GM12873 (cell line): ENCODE data around the gene RGS14.

Experiments
- TF ChIP-seq, protein P1 (sequence below): IDR thresholded peaks from 2 replicates; pipeline ENCODE4 v1.5.1; 2012; ENCODE audit warnings: low read depth, mild to moderate bottlenecking, moderate library complexity, low read length, control low read depth; ENCODE audit not compliant: insufficient read depth; ENCODE audit errors: missing control alignments

Gene RGS14

DNA sequence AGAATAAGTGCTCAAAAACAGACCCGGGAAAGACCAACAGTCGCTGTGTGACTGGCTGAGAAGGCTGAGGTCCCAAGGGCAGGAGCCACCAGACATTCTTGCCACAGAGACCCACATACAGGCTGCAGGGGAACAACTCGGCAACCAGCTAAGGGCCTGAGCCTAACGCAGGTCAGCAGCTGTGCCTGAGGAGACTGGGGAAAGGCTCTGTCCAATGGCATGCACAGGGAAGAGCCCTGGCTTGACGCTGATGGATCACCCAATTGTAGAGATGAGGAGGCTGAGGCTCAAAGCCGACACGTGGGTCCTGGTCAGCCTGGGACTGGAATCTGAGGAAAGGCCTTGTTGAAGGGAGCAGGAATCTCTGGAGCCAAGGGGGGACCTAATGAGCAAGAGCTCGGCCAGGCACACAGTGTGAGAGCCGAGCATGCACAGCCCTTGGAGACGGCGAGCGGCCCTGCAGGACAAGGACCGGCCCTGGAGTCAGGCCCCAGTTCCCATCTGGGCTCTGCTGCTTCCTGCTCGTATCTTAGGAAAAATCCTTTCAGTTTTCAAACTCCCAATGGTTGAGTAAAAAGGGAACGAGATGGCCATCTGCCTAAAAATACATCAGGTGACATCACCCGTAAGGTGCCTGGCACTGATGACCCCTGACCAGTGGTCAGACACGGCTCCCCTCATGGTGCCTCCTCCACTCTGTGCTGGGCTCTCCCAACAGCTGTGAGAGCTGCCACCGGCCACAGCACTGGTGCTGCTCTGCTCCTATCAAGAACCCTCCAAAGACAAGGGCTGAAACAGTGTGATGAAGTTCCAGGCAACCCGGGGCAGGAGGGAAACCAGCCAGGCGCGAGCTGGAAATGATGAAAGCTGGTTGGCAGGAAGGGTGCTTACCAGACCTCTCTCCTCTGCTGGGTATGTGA, 22.7 kb upstream of the RGS14 start:
- TF ChIP-seq, protein P1, sequence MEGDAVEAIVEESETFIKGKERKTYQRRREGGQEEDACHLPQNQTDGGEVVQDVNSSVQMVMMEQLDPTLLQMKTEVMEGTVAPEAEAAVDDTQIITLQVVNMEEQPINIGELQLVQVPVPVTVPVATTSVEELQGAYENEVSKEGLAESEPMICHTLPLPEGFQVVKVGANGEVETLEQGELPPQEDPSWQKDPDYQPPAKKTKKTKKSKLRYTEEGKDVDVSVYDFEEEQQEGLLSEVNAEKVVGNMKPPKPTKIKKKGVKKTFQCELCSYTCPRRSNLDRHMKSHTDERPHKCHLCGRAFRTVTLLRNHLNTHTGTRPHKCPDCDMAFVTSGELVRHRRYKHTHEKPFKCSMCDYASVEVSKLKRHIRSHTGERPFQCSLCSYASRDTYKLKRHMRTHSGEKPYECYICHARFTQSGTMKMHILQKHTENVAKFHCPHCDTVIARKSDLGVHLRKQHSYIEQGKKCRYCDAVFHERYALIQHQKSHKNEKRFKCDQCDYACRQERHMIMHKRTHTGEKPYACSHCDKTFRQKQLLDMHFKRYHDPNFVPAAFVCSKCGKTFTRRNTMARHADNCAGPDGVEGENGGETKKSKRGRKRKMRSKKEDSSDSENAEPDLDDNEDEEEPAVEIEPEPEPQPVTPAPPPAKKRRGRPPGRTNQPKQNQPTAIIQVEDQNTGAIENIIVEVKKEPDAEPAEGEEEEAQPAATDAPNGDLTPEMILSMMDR = no peak

DNA sequence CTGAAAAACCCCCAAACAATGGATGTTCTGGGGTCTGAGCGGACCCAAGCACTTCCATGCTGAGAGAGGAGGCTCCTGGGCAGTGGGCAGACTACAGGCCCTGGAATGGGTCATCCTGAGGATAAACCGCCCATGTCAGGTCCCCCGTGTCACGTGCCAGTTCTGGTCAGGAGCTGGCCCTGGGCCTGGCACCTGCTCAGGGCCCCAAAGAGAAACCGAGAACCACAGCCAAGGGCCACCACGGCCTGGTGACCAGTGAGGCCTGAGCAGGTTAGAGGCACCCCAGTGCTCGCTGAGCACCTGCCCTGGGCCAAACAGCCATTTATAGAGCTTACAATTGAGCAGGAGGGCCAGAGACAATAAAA, 22.0 kb upstream of the RGS14 start:
- TF ChIP-seq, protein P1 = no peak

DNA sequence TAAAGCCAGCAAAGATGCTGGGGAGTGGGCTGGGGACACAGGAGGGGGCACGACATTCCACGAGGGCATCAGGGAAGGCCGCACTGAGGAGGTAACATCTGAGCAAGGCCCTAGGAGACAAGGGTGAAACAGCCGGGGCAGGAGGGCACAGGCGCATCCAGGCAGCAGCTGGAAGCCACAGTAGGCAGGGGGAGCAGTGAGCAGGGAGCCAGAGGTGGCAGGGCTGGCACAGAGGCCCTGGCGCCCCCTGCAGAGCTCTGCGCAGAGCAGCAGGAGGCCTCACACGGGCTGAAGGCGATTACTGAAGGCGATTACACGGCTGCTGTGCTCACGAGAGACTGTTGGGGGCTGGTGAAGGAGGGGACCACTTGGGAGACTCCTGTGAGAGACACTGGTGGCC, 21.6 kb upstream of the RGS14 start:
- TF ChIP-seq, protein P1 = peak; percentile 36

DNA sequence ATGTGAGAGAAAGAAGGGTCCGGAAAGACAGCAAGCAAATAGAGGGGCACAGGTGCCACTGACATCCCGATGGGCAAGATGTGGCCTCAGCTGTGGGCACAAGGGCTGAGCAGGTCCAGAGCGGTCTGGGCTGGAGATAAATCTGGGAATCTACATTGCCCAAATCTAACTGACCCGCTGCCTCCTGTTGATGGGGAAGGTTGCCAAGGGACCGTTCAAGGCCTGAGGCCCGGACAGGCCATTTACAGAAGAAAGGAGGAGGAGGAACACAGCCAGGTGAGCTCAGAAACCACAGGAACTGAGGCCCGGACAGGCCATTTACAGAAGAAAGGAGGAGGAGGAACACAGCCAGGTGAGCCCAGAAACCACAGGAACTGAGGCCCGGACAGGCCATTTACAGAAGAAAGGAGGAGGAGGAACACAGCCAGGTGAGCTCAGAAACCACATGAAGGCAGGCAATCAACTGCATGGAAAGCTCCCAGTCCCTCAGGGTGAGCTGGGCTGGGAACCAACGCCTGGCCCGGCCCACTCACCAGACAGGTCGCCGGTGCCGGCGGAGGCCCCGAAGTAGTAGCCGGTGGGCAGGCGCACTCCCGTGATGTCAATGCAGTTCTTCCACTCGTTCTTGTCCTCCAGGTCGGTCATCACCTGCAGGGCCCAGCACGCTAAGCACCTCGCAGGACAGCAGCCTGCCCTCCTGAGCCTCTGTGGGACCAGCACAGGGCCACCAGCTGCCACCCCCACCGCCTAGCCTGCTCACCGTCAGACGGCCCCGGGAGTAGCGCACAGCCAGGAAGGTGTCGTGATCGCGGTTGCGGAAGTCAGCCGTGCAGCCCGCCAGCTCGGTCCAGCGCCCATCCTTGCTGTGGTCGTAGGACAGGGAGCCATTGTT, 20.9 kb upstream of the RGS14 start:
- TF ChIP-seq, protein P1 = no peak

DNA sequence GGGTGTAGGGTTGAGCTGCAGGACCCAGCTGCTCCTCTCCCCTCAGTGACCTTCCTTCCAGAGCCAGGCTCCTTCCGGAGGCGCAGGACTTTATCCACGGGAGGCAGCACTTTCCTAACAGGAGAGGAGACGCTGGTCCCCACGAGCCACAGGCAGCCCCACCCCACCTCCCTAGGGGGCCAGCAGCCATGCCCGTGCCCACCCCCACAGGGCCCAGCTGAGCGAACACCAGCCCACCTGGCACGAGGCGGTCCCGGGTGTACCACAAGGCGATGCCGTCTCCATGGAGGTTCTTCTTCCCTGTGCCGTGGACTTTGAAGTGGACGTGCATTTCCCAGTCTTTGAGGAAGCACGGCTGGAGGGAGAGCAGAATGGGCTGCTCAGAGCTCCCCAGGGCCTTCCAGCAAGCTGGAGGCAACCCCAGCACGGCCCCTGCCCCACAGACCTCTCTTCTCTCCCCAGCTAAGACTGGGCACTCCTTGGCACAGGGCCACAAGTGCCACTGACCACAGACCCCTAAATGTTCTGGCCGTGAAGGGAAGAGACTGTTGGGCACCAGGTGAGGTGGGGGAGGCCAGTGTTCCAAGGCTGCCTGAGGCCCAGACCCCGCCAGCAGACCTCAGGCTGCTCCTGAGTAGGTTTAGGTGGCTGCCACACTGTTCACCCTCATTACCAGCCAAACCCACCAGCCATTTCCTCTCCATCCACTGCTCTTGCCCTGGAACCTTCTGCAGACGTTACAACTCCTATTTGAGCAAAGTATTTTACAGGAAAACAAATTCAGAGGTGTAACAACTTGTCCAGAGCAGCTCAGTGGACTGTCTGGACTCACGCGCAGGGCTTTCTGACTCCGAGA, 19.2 kb upstream of the RGS14 start:
- TF ChIP-seq, protein P1 = no peak

DNA sequence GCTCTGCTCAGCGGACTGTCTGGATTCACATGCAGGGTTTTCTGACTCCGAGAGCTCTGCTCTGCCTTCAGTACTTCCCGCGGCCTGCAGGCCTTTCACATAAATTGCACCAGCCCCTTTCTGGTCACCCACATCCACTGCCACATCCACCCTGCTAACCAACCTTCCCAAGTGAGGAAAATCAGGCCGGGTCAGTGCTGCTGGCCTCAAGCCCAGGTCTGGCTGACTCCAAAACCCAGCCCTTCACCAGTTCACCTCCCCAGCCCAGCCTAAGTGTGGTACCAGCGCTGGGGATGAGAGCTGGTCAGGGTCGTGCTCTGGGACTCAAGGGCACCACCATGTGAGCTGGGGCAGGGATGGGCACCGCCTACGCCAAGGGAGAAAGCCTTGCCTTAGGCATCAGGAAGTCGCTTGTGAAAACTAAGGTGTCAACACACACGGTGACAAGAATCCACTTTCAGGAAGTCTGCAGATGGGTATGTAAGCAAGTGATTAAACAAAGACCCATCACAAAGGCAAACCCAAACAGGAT, 18.6 kb upstream of the RGS14 start:
- TF ChIP-seq, protein P1 = no peak
